H1 (cell line): ENCODE results near the gene TATDN2. TPM values are rescaled to one million over a fixed set of nuclear protein-coding genes. Genes with fewer than 3 reads are reported as not detected.

ENCODE experiments used
- CTCF ChIA-PET: fragments of 300-600 bp; sonication (Branson Sonifier 250); formaldehyde crosslinking; loops from one replicate; lab custom pipeline; 2021; ENCODE audit not compliant: partially characterized antibody; lab: Charles Lee
- POLR2A ChIA-PET: fragments of 300-600 bp; sonication (Branson Sonifier 250); formaldehyde crosslinking; loops from one replicate; lab custom pipeline; 2021; ENCODE audit warnings: inconsistent platforms; ENCODE audit not compliant: partially characterized antibody; lab: Charles Lee
- DNase-seq, 2 experiments: peaks; one replicate each; pipeline versions ENCODE4 v3.0.0 to v3.0.0-alpha.2; 2010 to 2022; ENCODE audit warnings: low spot score in 2 of 2, low read depth in 1 of 2, mixed read lengths in 1 of 2
- FAIRE-seq: peaks from 2 replicates; lab custom pipeline; 2011; peaks lifted over from hg19 to GRCh38; lab: Jason Lieb, UNC
- H2AFZ ChIP-seq: 2 replicates; pipeline ENCODE4 v1.8.1; 2012; ENCODE audit warnings: low read length, inconsistent platforms
- H2AK5ac ChIP-seq: 2 replicates; pipeline ENCODE4 v1.6.1; 2013; ENCODE audit warnings: low read depth, low read length
- H2BK120ac ChIP-seq: replicated peaks from 2 replicates; pipeline ENCODE3; 2013; ENCODE audit warnings: low read depth, low read length, inconsistent platforms
- H2BK12ac ChIP-seq: 2 replicates; pipeline ENCODE4 v1.6.1; 2013; ENCODE audit warnings: low read depth, low read length
- H2BK15ac ChIP-seq: 2 replicates; pipeline ENCODE4 v1.6.1; 2013; ENCODE audit warnings: low read length
- H2BK20ac ChIP-seq: 2 replicates; pipeline ENCODE4 v1.6.1; 2013; ENCODE audit warnings: low read length
- H2BK5ac ChIP-seq: 2 replicates; pipeline ENCODE4 v1.6.1; 2013; ENCODE audit warnings: low read depth, low read length
- H3K14ac ChIP-seq: 2 replicates; pipeline ENCODE4 v1.6.1; 2013; ENCODE audit warnings: inconsistent platforms; ENCODE audit not compliant: insufficient read length
- H3K18ac ChIP-seq: 2 replicates; pipeline ENCODE4 v1.6.1; 2013; ENCODE audit warnings: low read length; ENCODE audit errors: extremely low read depth
- H3K23ac ChIP-seq: 2 replicates; pipeline ENCODE4 v1.6.1; 2013; ENCODE audit warnings: inconsistent platforms; ENCODE audit not compliant: insufficient read length
- H3K23me2 ChIP-seq: 2 replicates; pipeline ENCODE4 v1.6.1; 2013; ENCODE audit warnings: low read depth, low read length
- H3K27ac ChIP-seq: 2 replicates; pipeline ENCODE4 v1.6.1; 2011; ENCODE audit warnings: low read depth, low read length, inconsistent platforms
- H3K27me3 ChIP-seq, 4 experiments: replicated peaks in 1 of 4; 1 replicate in 1 of 4; 2 replicates in 3 of 4; pipeline versions ENCODE4 v1.6.1 to v1.8.1; 2011 to 2013; ENCODE audit warnings: low read length in 3 of 4, mild to moderate bottlenecking in 3 of 4, inconsistent platforms in 2 of 4, mixed read lengths in 2 of 4, moderate library complexity in 1 of 4; ENCODE audit not compliant: control insufficient read depth in 3 of 4, insufficient read depth in 3 of 4; ENCODE audit errors: extremely low read depth in 1 of 4
- H3K36me3 ChIP-seq, 4 experiments: 2 replicates each; pipeline versions ENCODE4 v1.6.1 to v1.8.1; 2011 to 2013; ENCODE audit warnings: mild to moderate bottlenecking in 4 of 4, low read length in 3 of 4, moderate library complexity in 2 of 4, control low read depth in 1 of 4, inconsistent platforms in 1 of 4; ENCODE audit not compliant: insufficient read depth in 4 of 4, control insufficient read depth in 2 of 4
- H3K4ac ChIP-seq: replicated peaks from 2 replicates; pipeline ENCODE3; 2013; ENCODE audit warnings: low read length, low read depth, mixed read lengths, inconsistent platforms; ENCODE audit not compliant: insufficient read length
- H3K4me1 ChIP-seq, 4 experiments: replicated peaks in 1 of 4; 1 replicate in 1 of 4; 2 replicates in 3 of 4; pipeline versions ENCODE4 v1.6.1 to v1.8.1; 2011 to 2013; ENCODE audit warnings: low read length in 3 of 4, inconsistent platforms in 2 of 4, mixed read lengths in 1 of 4; ENCODE audit not compliant: insufficient read depth in 4 of 4, control insufficient read depth in 3 of 4
- H3K4me2 ChIP-seq, 2 experiments: 2 replicates each; pipeline versions ENCODE4 v1.6.1 to v1.8.1; 2011 to 2013; ENCODE audit warnings: low read depth in 2 of 2, low read length in 2 of 2, control low read depth in 1 of 2, inconsistent platforms in 1 of 2, mild to moderate bottlenecking in 1 of 2; ENCODE audit not compliant: insufficient read depth in 1 of 2
- H3K4me3 ChIP-seq, 4 experiments: fragments of 200-600, 300-600 bp in 1 of 4; sonication (generic), shearing (Covaris generic), sonication (Bioruptor Twin) in 1 of 4; 2 replicates each; pipeline versions ENCODE4 v1.5.1 to v1.8.1; 2011 to 2016; ENCODE audit warnings: low read length in 4 of 4, low read depth in 3 of 4, control low read depth in 2 of 4, inconsistent platforms in 2 of 4, mild to moderate bottlenecking in 2 of 4, mixed read lengths in 1 of 4, moderate library complexity in 1 of 4; ENCODE audit not compliant: insufficient read depth in 2 of 4; ENCODE audit errors: extremely low read depth in 1 of 4
- H3K56ac ChIP-seq: replicated peaks from 2 replicates; pipeline ENCODE3; 2013; ENCODE audit warnings: low read depth, mild to moderate bottlenecking, mixed read lengths, low read length, inconsistent platforms; ENCODE audit not compliant: insufficient read length
- H3K79me1 ChIP-seq: 2 replicates; pipeline ENCODE4 v1.6.1; 2013; ENCODE audit warnings: low read depth, low read length, control low read depth
- H3K79me2 ChIP-seq, 2 experiments: 2 replicates each; pipeline versions ENCODE4 v1.6.1 to v1.8.1; 2012 to 2013; ENCODE audit warnings: low read length in 2 of 2, mild to moderate bottlenecking in 2 of 2, inconsistent platforms in 1 of 2; ENCODE audit not compliant: insufficient read depth in 2 of 2, control insufficient read depth in 1 of 2
- H3K9ac ChIP-seq, 4 experiments: replicated peaks in 1 of 4; 1 replicate in 1 of 4; 2 replicates in 3 of 4; pipeline versions ENCODE4 v1.6.1 to v1.8.1; 2011 to 2013; ENCODE audit warnings: low read depth in 3 of 4, low read length in 3 of 4, control low read depth in 2 of 4, mild to moderate bottlenecking in 2 of 4, moderate library complexity in 2 of 4, inconsistent platforms in 1 of 4; ENCODE audit errors: extremely low read depth in 1 of 4
- H3K9me3 ChIP-seq, 2 experiments: 2 replicates each; pipeline versions ENCODE4 v1.6.1 to v1.8.1; 2012 to 2013; ENCODE audit warnings: mild to moderate bottlenecking in 2 of 2, moderate library complexity in 2 of 2, control low read depth in 1 of 2, inconsistent platforms in 1 of 2, low read depth in 1 of 2, low read length in 1 of 2, mixed read lengths in 1 of 2; ENCODE audit not compliant: insufficient read depth in 2 of 2
- H4K20me1 ChIP-seq, 2 experiments: replicated peaks in 1 of 2; 2 replicates each; pipeline versions ENCODE3 to v1.8.1; 2011 to 2013; ENCODE audit warnings: inconsistent platforms in 2 of 2, low read length in 2 of 2, mild to moderate bottlenecking in 1 of 2; ENCODE audit not compliant: insufficient read depth in 2 of 2, control insufficient read depth in 1 of 2
- H4K5ac ChIP-seq: 2 replicates; pipeline ENCODE4 v1.6.1; 2013; ENCODE audit warnings: low read length, low read depth, mixed read lengths, inconsistent platforms; ENCODE audit not compliant: insufficient read length
- H4K8ac ChIP-seq: 2 replicates; pipeline ENCODE4 v1.8.0; 2013; ENCODE audit warnings: mild to moderate bottlenecking, moderate library complexity, low read length, inconsistent platforms; ENCODE audit not compliant: insufficient read depth; ENCODE audit errors: extremely low read depth
- H4K91ac ChIP-seq: replicated peaks from 2 replicates; pipeline ENCODE3; 2013; ENCODE audit warnings: low read length, mixed read lengths, inconsistent platforms; ENCODE audit not compliant: insufficient read length
- KDM5A ChIP-seq: fragments of 200-600 bp; IDR thresholded peaks from 2 replicates; pipeline ENCODE4 v1.7.1; 2012; ENCODE audit warnings: mild to moderate bottlenecking, low read length, inconsistent platforms, mixed read lengths
- SIRT6 ChIP-seq: IDR thresholded peaks from one replicate; pipeline ENCODE4 v1.7.1; 2012; ENCODE audit warnings: low read length, inconsistent platforms
- WGBS, 2 experiments: shearing (Covaris generic) in 1 of 2; methylation state at CpG; one replicate each; pipeline versions ENCODE4 v1.1.6 to v1.1.7; 2013 to 2015; ENCODE audit warnings: low lambda C conversion rate in 2 of 2, mixed read lengths in 2 of 2, inconsistent platforms in 1 of 2, low coverage in 1 of 2, missing lambda C conversion rate in 1 of 2; ENCODE audit not compliant: insufficient replicate concordance in 2 of 2, insufficient coverage in 1 of 2, insufficient read length in 1 of 2; ENCODE audit errors: extremely low coverage in 1 of 2, missing lambda C conversion rate in 1 of 2; 5-methylcytosine and 5-hydroxymethylcytosine counted together
- polyA plus RNA-seq, 7 experiments: library from polyadenylated mRNA; depleted of rRNA in 3 of 7; stranded (reverse) in 5 of 7; unstranded in 2 of 7; fragments of >200 nt in 5 of 7; fragments of 200-250 nt in 2 of 7; gene quantifications; 1 replicate in 5 of 7; 2 replicates in 1 of 7; 4 replicates in 1 of 7; pipeline versions ENCODE4 v1.2.1 to v1.2.3, GENCODE V29; 2011 to 2013; ENCODE audit warnings: missing spikeins in 2 of 7, mixed read lengths in 2 of 7
- total RNA-seq: library from RNA; stranded (reverse); fragmentation: NEBNext Ultra II Directional; extraction: Animal tissue kit (Norgen Biotek cat#: 25700); gene quantifications from 2 replicates; pipeline ENCODE4 v1.2.1, GENCODE V29; 2021

TATDN2 gene
- total and polyA plus RNA-seq, 2 of the 8 experiments (the other 6 are each of a cell fraction or from before 2014, with no cell fraction given), result 12.1 to 34.8 TPM

- H4K5ac ChIP-seq, result no peak overlapping the region
- H3K4me2 ChIP-seq, result no peak overlapping the region
- no peaks in the 10 kb centered on the region for H3K36me3 ChIP-seq
- CTCF ChIA-PET, result interaction anchor here (0.6 kb wide), 2 partner anchors 33 to 35 kb away, joined by 3 read pairs; no protein-coding TSS in a partner anchor
- no peak overlapping the region for H3K56ac ChIP-seq
- 88% methylated on average over 4 of the region's 4 CpGs; no CpG with 5 or more reads in 1 of the 2 experiments for WGBS, 2 experiments
- no peak overlapping the region for H3K23ac ChIP-seq
- H3K4me1 ChIP-seq, result peaks cover 2 to 15% (median 8%) of the 10 kb centered on the region in 4 experiments
- no peak overlapping the region for H2BK15ac ChIP-seq
- no peak overlapping the region for H2BK20ac ChIP-seq
- H2BK12ac ChIP-seq, result peak overlapping the region; percentile 39; the same call in 1 of the 2 replicates
- H2AFZ ChIP-seq, result no peak overlapping the region
- FAIRE-seq (no peak), DNase-seq (no peak)
- peaks cover 3% of the 10 kb centered on the region; the same call in 1 of the 2 replicates for H3K23me2 ChIP-seq
- H4K91ac ChIP-seq, result no peak overlapping the region
- POLR2A ChIA-PET, result interaction anchor here (1.5 kb wide), 1 partner anchor 20 kb away, joined by 3 read pairs; the partner anchor contains the start of gene TATDN2
- H3K9ac ChIP-seq, result no peak overlapping the region
- H2BK5ac ChIP-seq, result no peak overlapping the region
- no peaks in the 10 kb centered on the region for H3K27me3 ChIP-seq
- H4K8ac ChIP-seq, result no peak overlapping the region
- H3K4me3 ChIP-seq, result no peak overlapping the region
- H3K9me3 ChIP-seq, result no peaks in the 10 kb centered on the region
- no peaks in the 10 kb centered on the region for H3K79me1 ChIP-seq
- no peak overlapping the region for H3K27ac ChIP-seq
- no peak overlapping the region for H2AK5ac ChIP-seq
- H3K14ac ChIP-seq, result no peak overlapping the region
- no peaks in the 10 kb centered on the region for H4K20me1 ChIP-seq
- no peak overlapping the region for H3K18ac ChIP-seq
- no peak overlapping the region for H2BK120ac ChIP-seq
- H3K4ac ChIP-seq, result no peak overlapping the region
- no peaks in the 10 kb centered on the region for H3K79me2 ChIP-seq
- TF ChIP-seq KDM5A, result no peak
- no peak for TF ChIP-seq SIRT6
Observed at GRCh38 chr3:10228248-10228950, 19.9 kb upstream of the TATDN2 start.
